KMS-11 (cell line): ENCODE data around the gene CDK3.

Experiments used
- H2AFZ ChIP-seq: fragments of 200-600 bp; sonication (generic); 2 replicates; pipeline ENCODE4 v1.6.1; 2016; ENCODE audit warnings: antibody characterized with exemption, mixed run types, low read depth
- H3K27ac ChIP-seq: fragments of 200-600 bp; sonication (generic); 2 replicates; pipeline ENCODE4 v1.6.1; 2016; ENCODE audit warnings: mild to moderate bottlenecking, mixed run types
- H3K27me3 ChIP-seq: fragments of 200-600 bp; sonication (generic); 2 replicates; pipeline ENCODE4 v1.6.1; 2017; ENCODE audit warnings: mild to moderate bottlenecking, low read depth, mixed run types, moderate library complexity; ENCODE audit not compliant: insufficient read depth
- H3K36me3 ChIP-seq: fragments of 200-600 bp; sonication (generic); 2 replicates; pipeline ENCODE4 v1.6.1; 2017; ENCODE audit warnings: mild to moderate bottlenecking, mixed run types; ENCODE audit not compliant: insufficient read depth
- H3K4me1 ChIP-seq: fragments of 200-600 bp; sonication (generic); 2 replicates; pipeline ENCODE4 v1.6.1; 2016; ENCODE audit warnings: mild to moderate bottlenecking, low read depth, mixed run types; ENCODE audit not compliant: poor library complexity, severe bottlenecking
- H3K4me2 ChIP-seq: fragments of 200-600 bp; sonication (generic); 2 replicates; pipeline ENCODE4 v1.7.0; 2016; ENCODE audit warnings: mild to moderate bottlenecking, mixed run types
- H3K4me3 ChIP-seq: fragments of 200-600 bp; sonication (generic); IDR thresholded peaks from 2 replicates; pipeline ENCODE4 v1.6.1; 2017; ENCODE audit warnings: low read depth, low read length, mixed read lengths; ENCODE audit not compliant: insufficient read depth
- H3K79me2 ChIP-seq: fragments of 200-600 bp; sonication (generic); 2 replicates; pipeline ENCODE4 v1.6.1; 2016; ENCODE audit warnings: low read depth, mixed run types; ENCODE audit not compliant: insufficient read depth
- H3K9ac ChIP-seq: fragments of 200-600 bp; sonication (generic); 2 replicates; pipeline ENCODE4 v1.6.1; 2016; ENCODE audit warnings: mild to moderate bottlenecking, mixed run types
- H4K20me1 ChIP-seq: fragments of 200-600 bp; sonication (generic); 2 replicates; pipeline ENCODE4 v1.6.1; 2016; ENCODE audit warnings: mild to moderate bottlenecking, mixed run types; ENCODE audit not compliant: insufficient read depth
- CTCF ChIP-seq: fragments of 200-600 bp; sonication (generic); conservative IDR thresholded peaks from 2 replicates; pipeline ENCODE4 v1.6.1; 2017; ENCODE audit warnings: low read depth, mild to moderate bottlenecking, antibody characterized with exemption, low read length, moderate library complexity, mixed read lengths

Gene CDK3

GRCh38 chr17:76049836-76050537 lies 49.3 kb downstream of the CDK3 start:
- TF ChIP-seq CTCF = no peak
- Histone ChIP-seq H3K79me2 (no peaks in the 10 kb centered on the region), H3K9ac (no peak overlapping the region), H2AFZ (no peak overlapping the region), H3K4me1 (no peaks in the 10 kb centered on the region), H3K36me3 (peaks cover 20% of the 10 kb centered on the region; the same call in 1 of the 2 replicates), H3K27ac (no peak overlapping the region), H3K4me3 (no peak overlapping the region), H3K27me3 (no peaks in the 10 kb centered on the region), H3K4me2 (no peak overlapping the region), H4K20me1 (no peaks in the 10 kb centered on the region)

GRCh38 chr17:76050538-76051467 lies 50.1 kb downstream of the CDK3 start:
- H4K20me1 ChIP-seq = no peaks in the 10 kb centered on the region
- H3K36me3 ChIP-seq = peaks cover 17% of the 10 kb centered on the region; the same call in 1 of the 2 replicates
- H3K4me3 ChIP-seq = no peak overlapping the region
- H3K27ac ChIP-seq = no peak overlapping the region
- H2AFZ ChIP-seq = no peak overlapping the region
- H3K4me1 ChIP-seq = no peaks in the 10 kb centered on the region
- H3K27me3 ChIP-seq = no peaks in the 10 kb centered on the region
- H3K9ac ChIP-seq = no peak overlapping the region
- no peak overlapping the region for H3K4me2 ChIP-seq
- TF ChIP-seq CTCF = no peak
- no peaks in the 10 kb centered on the region for H3K79me2 ChIP-seq

GRCh38 chr17:76051561-76051960 lies 50.9 kb downstream of the CDK3 start:
- peaks cover 17% of the 10 kb centered on the region; the same call in 1 of the 2 replicates for H3K36me3 ChIP-seq
- H3K4me2 ChIP-seq = no peak overlapping the region
- no peaks in the 10 kb centered on the region for H3K79me2 ChIP-seq
- no peak overlapping the region for H2AFZ ChIP-seq
- no peak overlapping the region for H3K9ac ChIP-seq
- H3K4me1 ChIP-seq = no peaks in the 10 kb centered on the region
- H3K27ac ChIP-seq = no peak overlapping the region
- H3K27me3 ChIP-seq = no peaks in the 10 kb centered on the region
- H4K20me1 ChIP-seq = no peaks in the 10 kb centered on the region
- no peak overlapping the region for H3K4me3 ChIP-seq
- no peak for TF ChIP-seq CTCF

GRCh38 chr17:76053246-76054111 lies 52.8 kb downstream of the CDK3 start:
- Histone ChIP-seq H2AFZ (no peak overlapping the region), H4K20me1 (no peaks in the 10 kb centered on the region), H3K4me3 (no peak overlapping the region), H3K9ac (no peak overlapping the region), H3K4me1 (no peaks in the 10 kb centered on the region), H3K27me3 (no peaks in the 10 kb centered on the region), H3K79me2 (no peaks in the 10 kb centered on the region), H3K27ac (no peak overlapping the region), H3K4me2 (no peak overlapping the region), H3K36me3 (peaks cover 22% of the 10 kb centered on the region; the same call in 1 of the 2 replicates)
- no peak for TF ChIP-seq CTCF
